Measurements from ENCODE around the gene FOLR1. TPM values are rescaled to one million over a fixed set of nuclear protein-coding genes. Genes with fewer than 3 reads are reported as not detected.

Gene FOLR1
- total RNA-seq, 1 donor: 0.36 TPM

GRCh38 chr11:72242141-72242540 lies 50.2 kb downstream of the FOLR1 start:
- no peak for DNase-seq (ENCODE audit: insufficient read length, low spot score, missing footprints)
- H3K4me2 ChIP-seq (ENCODE audit: insufficient read depth, low read length): no peak overlapping the region
- H2AFZ ChIP-seq (ENCODE audit: low read length): no peak overlapping the region
- peaks cover 19% of the 10 kb centered on the region for H4K20me1 ChIP-seq (ENCODE audit: insufficient read depth, low read length)
- peaks cover 62% of the 10 kb centered on the region for H3K27me3 ChIP-seq (ENCODE audit: insufficient read depth, low read length)
- no peak for TF ChIP-seq CTCF (IDR thresholded peaks at IDR 0.05; ENCODE audit: extremely low read depth, low read depth, low read length)
- H3K79me2 ChIP-seq (ENCODE audit: insufficient read depth, low read length): no peaks in the 10 kb centered on the region
- peaks cover 8% of the 10 kb centered on the region for H3K36me3 ChIP-seq (ENCODE audit: insufficient read depth, low read length)
- peaks cover 9% of the 10 kb centered on the region for H3K4me1 ChIP-seq (ENCODE audit: insufficient read depth, low read length)
- no peak overlapping the region for H3K4me3 ChIP-seq (ENCODE audit: insufficient read depth, low read length)
- no peaks in the 10 kb centered on the region for H3K9me3 ChIP-seq (ENCODE audit: low read depth, low read length)
- H3K27ac ChIP-seq (ENCODE audit: low read depth, low read length): no peak overlapping the region

- Histone ChIP-seq H3K4me3 (ENCODE audit: insufficient read depth, low read length) (no peak overlapping the region), H3K27me3 (ENCODE audit: insufficient read depth, low read length) (peaks cover 67% of the 10 kb centered on the region), H2AFZ (ENCODE audit: low read length) (no peak overlapping the region), H4K20me1 (ENCODE audit: insufficient read depth, low read length) (peaks cover 7% of the 10 kb centered on the region), H3K4me1 (ENCODE audit: insufficient read depth, low read length) (peaks cover 9% of the 10 kb centered on the region), H3K79me2 (ENCODE audit: insufficient read depth, low read length) (no peaks in the 10 kb centered on the region), H3K9me3 (ENCODE audit: low read depth, low read length) (no peaks in the 10 kb centered on the region), H3K27ac (ENCODE audit: low read depth, low read length) (no peak overlapping the region), H3K4me2 (ENCODE audit: insufficient read depth, low read length) (no peak overlapping the region), H3K36me3 (ENCODE audit: insufficient read depth, low read length) (no peaks in the 10 kb centered on the region)
- DNase-seq (ENCODE audit: insufficient read length, low spot score, missing footprints): peak; percentile 50
- TF ChIP-seq CTCF (IDR thresholded peaks at IDR 0.05; ENCODE audit: extremely low read depth, low read depth, low read length): no peak
Measured at GRCh38 chr11:72243173-72244059, 51.5 kb downstream of the FOLR1 start.

GRCh38 chr11:72244060-72244360 lies 52.1 kb downstream of the FOLR1 start, which contains the start of gene PHOX2A:
Gene PHOX2A, minus strand, starts transcription at chr11:72244176. Its CDS starts 172 bp downstream, at chr11:72244004.
- no peaks in the 10 kb centered on the region for H3K9me3 ChIP-seq (ENCODE audit: low read depth, low read length)
- H3K27me3 ChIP-seq (ENCODE audit: insufficient read depth, low read length): peaks cover 67% of the 10 kb centered on the region
- H3K36me3 ChIP-seq (ENCODE audit: insufficient read depth, low read length): no peaks in the 10 kb centered on the region
- no peak within 1 kb of the TSS for H3K27ac ChIP-seq (ENCODE audit: low read depth, low read length)
- H4K20me1 ChIP-seq (ENCODE audit: insufficient read depth, low read length): peaks cover 1% of the 10 kb centered on the region
- no peak within 1 kb of the TSS for H3K4me3 ChIP-seq (ENCODE audit: insufficient read depth, low read length)
- no peak within 1 kb of the TSS for H3K4me2 ChIP-seq (ENCODE audit: insufficient read depth, low read length)
- peak; percentile 77 for DNase-seq (ENCODE audit: insufficient read length, low spot score, missing footprints)
- H3K79me2 ChIP-seq (ENCODE audit: insufficient read depth, low read length): no peaks in the 10 kb centered on the region
- TF ChIP-seq CTCF (IDR thresholded peaks at IDR 0.05; ENCODE audit: extremely low read depth, low read depth, low read length): no peak
- peaks cover 6% of the 10 kb centered on the region for H3K4me1 ChIP-seq (ENCODE audit: insufficient read depth, low read length)
- no peak within 1 kb of the TSS for H2AFZ ChIP-seq (ENCODE audit: low read length)

All from osteoblast (primary cell).